Fibroblast of gingiva (primary cell): Measurements from ENCODE around the gene MED12.
"Not testable (repeated sequence)": the region's sequence is repeated elsewhere in the genome, so short reads cannot be mapped to it uniquely, and the experiment has no call there.

Source experiments
- DNase-seq: peaks from one replicate; pipeline ENCODE4 v3.0.0-alpha.2; 2011; ENCODE audit warnings: low read depth

MED12 gene

GRCh38 chrX:71162981-71163380, 44.6 kb downstream of the MED12 start:
- no peak for DNase-seq

- DNase-seq = no peak
Observed at GRCh38 chrX:71164071-71164470, 45.7 kb downstream of the MED12 start.

- no peak for DNase-seq
Observed at GRCh38 chrX:71166461-71166860, 48.1 kb downstream of the MED12 start.

- DNase-seq = no peak
Observed at GRCh38 chrX:71167031-71167781, 48.8 kb downstream of the MED12 start.

- DNase-seq = no peak
Observed at GRCh38 chrX:71168134-71168533, 49.7 kb downstream of the MED12 start.

- no peak for DNase-seq
Observed at GRCh38 chrX:71169586-71169985, 51.2 kb downstream of the MED12 start.

GRCh38 chrX:71170660-71171059, 52.3 kb downstream of the MED12 start:
- no peak for DNase-seq

GRCh38 chrX:71171110-71171801, 52.9 kb downstream of the MED12 start:
- no peak for DNase-seq

- no peak for DNase-seq
Observed at GRCh38 chrX:71173440-71173839, 55.0 kb downstream of the MED12 start.

GRCh38 chrX:71174795-71175194, 56.4 kb downstream of the MED12 start:
- no peak for DNase-seq

- no peak for DNase-seq
Observed at GRCh38 chrX:71175531-71175930, 57.1 kb downstream of the MED12 start.

GRCh38 chrX:71177327-71177726, 58.9 kb downstream of the MED12 start:
- no peak for DNase-seq

- peak; percentile 54 for DNase-seq
Observed at GRCh38 chrX:71178908-71179307, 60.5 kb downstream of the MED12 start.

- not testable (repeated sequence) for DNase-seq
Observed at GRCh38 chrX:71180579-71181265, 62.3 kb downstream of the MED12 start.

- DNase-seq = no peak
Observed at GRCh38 chrX:71181558-71181909, 63.1 kb downstream of the MED12 start.

- DNase-seq = peak; percentile 95
Observed at GRCh38 chrX:71181910-71182799, 63.8 kb downstream of the MED12 start.

- no peak for DNase-seq
Observed at GRCh38 chrX:71182871-71183270, 64.5 kb downstream of the MED12 start.

- DNase-seq = no peak
Observed at GRCh38 chrX:71183341-71183740, 64.9 kb downstream of the MED12 start.

GRCh38 chrX:71184092-71184491, 65.7 kb downstream of the MED12 start:
- no peak for DNase-seq

GRCh38 chrX:71184803-71185495, 66.6 kb downstream of the MED12 start:
- DNase-seq = no peak

GRCh38 chrX:71191248-71191647, 72.9 kb downstream of the MED12 start:
- DNase-seq = no peak
